ENCODE data around the gene SUPT20HL1. TPM values are rescaled to one million over a fixed set of nuclear protein-coding genes. Genes with fewer than 3 reads are reported as not detected.
"Not testable (repeated sequence)": the region's sequence is repeated elsewhere in the genome, so short reads cannot be mapped to it uniquely, and the experiment has no call there.

Gene SUPT20HL1
- total RNA-seq, 1 experiment from 2014 or later = not detected

DNA sequence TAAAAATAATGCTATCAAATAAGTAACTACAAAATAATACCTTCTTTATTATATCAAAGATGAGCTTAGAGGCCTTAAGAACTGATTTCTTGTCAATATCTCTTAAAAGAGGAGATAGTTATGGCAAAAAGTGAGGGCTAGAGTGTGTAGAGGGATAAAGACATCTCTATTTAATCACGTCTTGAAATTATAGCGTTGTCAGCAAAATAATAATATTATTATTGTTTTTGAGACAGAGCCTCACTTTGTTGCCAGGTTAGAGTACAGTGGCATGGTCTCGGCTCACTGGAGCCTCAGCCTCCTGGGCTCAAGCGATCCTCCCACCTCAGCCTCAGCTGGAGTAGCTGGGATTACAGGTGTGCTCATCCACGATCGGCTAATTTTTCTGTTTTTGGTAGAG, 18.3 kb downstream of the SUPT20HL1 start:
- Histone ChIP-seq H3K27ac (ENCODE audit: low read depth, low read length, poor library complexity, severe bottlenecking) (no peak overlapping the region), H3K4me1 (ENCODE audit: insufficient read depth, low read length, poor library complexity, severe bottlenecking) (no peaks in the 10 kb centered on the region), H3K4me3 (ENCODE audit: low read depth, low read length, poor library complexity, severe bottlenecking) (no peak overlapping the region), H3K9me3 (ENCODE audit: low read depth, low read length, poor library complexity, severe bottlenecking) (no peaks in the 10 kb centered on the region), H3K27me3 (replicated peaks; ENCODE audit: insufficient read depth, low read depth, low read length, poor library complexity) (peaks cover 24% of the 10 kb centered on the region), H3K36me3 (ENCODE audit: insufficient read depth, low read length, poor library complexity, severe bottlenecking) (no peaks in the 10 kb centered on the region)
- CTCF ChIA-PET = no interaction called here
- TF ChIP-seq, protein P1, sequence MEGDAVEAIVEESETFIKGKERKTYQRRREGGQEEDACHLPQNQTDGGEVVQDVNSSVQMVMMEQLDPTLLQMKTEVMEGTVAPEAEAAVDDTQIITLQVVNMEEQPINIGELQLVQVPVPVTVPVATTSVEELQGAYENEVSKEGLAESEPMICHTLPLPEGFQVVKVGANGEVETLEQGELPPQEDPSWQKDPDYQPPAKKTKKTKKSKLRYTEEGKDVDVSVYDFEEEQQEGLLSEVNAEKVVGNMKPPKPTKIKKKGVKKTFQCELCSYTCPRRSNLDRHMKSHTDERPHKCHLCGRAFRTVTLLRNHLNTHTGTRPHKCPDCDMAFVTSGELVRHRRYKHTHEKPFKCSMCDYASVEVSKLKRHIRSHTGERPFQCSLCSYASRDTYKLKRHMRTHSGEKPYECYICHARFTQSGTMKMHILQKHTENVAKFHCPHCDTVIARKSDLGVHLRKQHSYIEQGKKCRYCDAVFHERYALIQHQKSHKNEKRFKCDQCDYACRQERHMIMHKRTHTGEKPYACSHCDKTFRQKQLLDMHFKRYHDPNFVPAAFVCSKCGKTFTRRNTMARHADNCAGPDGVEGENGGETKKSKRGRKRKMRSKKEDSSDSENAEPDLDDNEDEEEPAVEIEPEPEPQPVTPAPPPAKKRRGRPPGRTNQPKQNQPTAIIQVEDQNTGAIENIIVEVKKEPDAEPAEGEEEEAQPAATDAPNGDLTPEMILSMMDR (conservative IDR thresholded peaks at IDR 0.05; ENCODE audit: low read depth, low read length) = no peak
- no peak for TF ChIP-seq EZH2 (IDR thresholded peaks at IDR 0.05; ENCODE audit: borderline replicate concordance, low read depth, low read length, poor library complexity, severe bottlenecking)
- DNase-seq (ENCODE audit: low spot score) = no peak
- POLR2A ChIA-PET (ENCODE audit: low non-redundant PET) = no interaction called here
- no TSS peak for BruUV-seq (replicated peaks)
- intact Hi-C loops (cut with micrococcal nuclease; ENCODE audit: unreplicated experiment) = no loop called here

DNA sequence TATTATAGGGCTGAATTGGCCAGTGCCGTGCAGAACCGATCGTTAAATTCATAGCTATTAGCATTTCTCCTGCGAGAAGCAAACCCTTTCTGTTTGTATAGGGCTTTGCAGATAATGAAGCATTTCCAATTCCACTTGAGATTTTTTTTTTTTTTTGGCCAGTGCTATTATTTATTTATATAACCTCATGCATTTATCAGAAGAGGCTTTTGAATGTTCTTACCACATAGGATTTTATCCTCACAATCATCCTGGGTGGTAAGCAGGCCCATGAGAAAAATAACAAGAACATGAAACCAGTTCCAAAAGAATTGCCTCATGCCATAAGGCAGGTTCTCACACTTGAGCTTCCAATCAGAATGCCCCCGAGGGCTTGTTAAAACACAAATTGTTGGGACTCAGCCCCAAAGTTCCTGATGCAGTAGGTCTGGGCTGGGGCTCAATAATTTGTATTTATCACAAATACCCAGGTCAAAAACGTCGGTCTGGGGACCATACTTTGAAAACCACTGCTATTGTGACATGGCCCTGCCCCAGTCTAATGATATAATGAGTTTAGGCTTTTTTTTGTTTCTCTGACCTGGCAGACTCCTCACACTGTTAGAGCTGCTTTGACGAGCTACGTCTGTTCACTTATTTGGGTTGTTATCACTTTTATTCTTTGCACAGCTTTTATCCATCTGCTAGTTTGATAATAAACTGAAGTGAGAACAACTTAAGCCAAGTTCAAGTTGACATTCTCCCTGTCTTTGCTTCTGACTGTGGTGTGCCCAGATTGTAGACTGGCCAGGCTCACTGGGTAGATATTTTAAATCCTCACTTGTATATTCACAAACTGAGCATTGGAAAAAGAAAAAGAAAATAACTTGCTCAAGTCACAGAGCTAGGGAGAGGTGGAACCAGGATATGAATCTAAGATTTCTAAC, 20.1 kb downstream of the SUPT20HL1 start:
- Histone ChIP-seq H3K4me3 (ENCODE audit: low read depth, low read length, poor library complexity, severe bottlenecking) (no peak overlapping the region), H3K9me3 (ENCODE audit: low read depth, low read length, poor library complexity, severe bottlenecking) (no peaks in the 10 kb centered on the region), H3K27ac (ENCODE audit: low read depth, low read length, poor library complexity, severe bottlenecking) (no peak overlapping the region), H3K36me3 (ENCODE audit: insufficient read depth, low read length, poor library complexity, severe bottlenecking) (no peaks in the 10 kb centered on the region), H3K27me3 (replicated peaks; ENCODE audit: insufficient read depth, low read depth, low read length, poor library complexity) (peaks cover 42% of the 10 kb centered on the region), H3K4me1 (ENCODE audit: insufficient read depth, low read length, poor library complexity, severe bottlenecking) (no peaks in the 10 kb centered on the region)
- ChIA-PET CTCF (no interaction called here), POLR2A (ENCODE audit: low non-redundant PET) (no interaction called here)
- TF ChIP-seq, protein P1 (conservative IDR thresholded peaks at IDR 0.05; ENCODE audit: low read depth, low read length) = no peak
- no peak for TF ChIP-seq EZH2 (IDR thresholded peaks at IDR 0.05; ENCODE audit: borderline replicate concordance, low read depth, low read length, poor library complexity, severe bottlenecking)
- no TSS peak for BruUV-seq (replicated peaks)
- intact Hi-C loops (cut with micrococcal nuclease; ENCODE audit: unreplicated experiment) = no loop called here
- DNase-seq (ENCODE audit: low spot score) = no peak

DNA sequence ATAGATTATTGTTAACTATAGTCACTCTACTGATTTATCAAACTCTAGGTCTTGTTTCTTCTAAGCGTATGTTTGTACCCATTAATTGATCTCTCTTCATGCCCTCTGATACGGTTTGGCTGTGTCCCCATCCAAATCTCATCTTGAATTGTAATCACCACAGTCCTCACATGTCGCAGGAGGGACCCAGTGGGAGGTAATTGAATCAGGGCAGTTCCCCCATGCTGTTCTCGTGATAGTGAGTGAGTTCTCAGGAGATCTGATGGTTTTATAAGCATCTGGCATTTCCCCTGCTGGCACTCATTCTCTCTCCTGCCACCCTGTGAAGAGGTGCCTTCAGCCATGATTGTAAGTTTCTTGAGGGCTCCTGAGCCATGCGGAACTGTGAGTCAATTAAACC, 21.9 kb downstream of the SUPT20HL1 start:
- H3K9me3 ChIP-seq (ENCODE audit: low read depth, low read length, poor library complexity, severe bottlenecking); intact Hi-C loops (cut with micrococcal nuclease; ENCODE audit: unreplicated experiment); POLR2A ChIA-PET (ENCODE audit: low non-redundant PET); H3K4me1 ChIP-seq (ENCODE audit: insufficient read depth, low read length, poor library complexity, severe bottlenecking); H3K4me3 ChIP-seq (ENCODE audit: low read depth, low read length, poor library complexity, severe bottlenecking); H3K27ac ChIP-seq (ENCODE audit: low read depth, low read length, poor library complexity, severe bottlenecking); DNase-seq (ENCODE audit: low spot score); H3K36me3 ChIP-seq (ENCODE audit: insufficient read depth, low read length, poor library complexity, severe bottlenecking); CTCF ChIA-PET; BruUV-seq (replicated peaks): not testable (repeated sequence)
- peaks cover 55% of the 10 kb centered on the region for H3K27me3 ChIP-seq (replicated peaks; ENCODE audit: insufficient read depth, low read depth, low read length, poor library complexity)

DNA sequence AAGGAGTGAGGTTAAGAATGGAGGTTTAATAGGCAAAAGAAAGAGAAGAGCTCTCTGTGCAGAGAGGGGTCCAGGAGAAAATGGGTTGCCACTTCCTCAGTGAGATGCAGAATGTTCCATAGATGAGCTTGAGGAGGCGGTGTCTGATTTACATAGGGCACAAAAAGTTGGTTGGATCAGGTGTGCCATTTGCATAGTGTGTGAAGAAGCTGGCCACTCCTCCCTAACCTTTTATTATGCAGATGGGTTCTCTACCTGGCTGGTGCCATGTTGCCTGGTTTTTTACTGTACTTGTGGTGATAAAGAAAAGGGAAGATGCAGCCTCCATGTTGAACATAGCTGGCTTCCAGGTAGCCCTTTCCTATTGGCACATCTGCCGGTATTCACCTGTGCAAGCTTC, 27.3 kb downstream of the SUPT20HL1 start:
- BruUV-seq (replicated peaks) = no TSS peak
- intact Hi-C loops (cut with micrococcal nuclease; ENCODE audit: unreplicated experiment) = no loop called here
- Histone ChIP-seq H3K36me3 (ENCODE audit: insufficient read depth, low read length, poor library complexity, severe bottlenecking) (no peaks in the 10 kb centered on the region), H3K4me3 (ENCODE audit: low read depth, low read length, poor library complexity, severe bottlenecking) (no peak overlapping the region), H3K9me3 (ENCODE audit: low read depth, low read length, poor library complexity, severe bottlenecking) (no peaks in the 10 kb centered on the region), H3K4me1 (ENCODE audit: insufficient read depth, low read length, poor library complexity, severe bottlenecking) (no peaks in the 10 kb centered on the region), H3K27ac (ENCODE audit: low read depth, low read length, poor library complexity, severe bottlenecking) (no peak overlapping the region), H3K27me3 (replicated peaks; ENCODE audit: insufficient read depth, low read depth, low read length, poor library complexity) (peaks cover 45% of the 10 kb centered on the region)
- ChIA-PET CTCF (no interaction called here), POLR2A (ENCODE audit: low non-redundant PET) (no interaction called here)
- TF ChIP-seq, protein P1 (conservative IDR thresholded peaks at IDR 0.05; ENCODE audit: low read depth, low read length) = no peak
- TF ChIP-seq EZH2 (IDR thresholded peaks at IDR 0.05; ENCODE audit: borderline replicate concordance, low read depth, low read length, poor library complexity, severe bottlenecking) = no peak
- no peak for DNase-seq (ENCODE audit: low spot score)
